CD14-positive monocyte (primary cell): ENCODE results near the gene DRC3. TPM values are rescaled to one million over a fixed set of nuclear protein-coding genes. Genes with fewer than 3 reads are reported as not detected.
A peak's percentile ranks its signal among the peaks of the same experiment; 100 is the strongest.

Experiments used
- DNase-seq, 3 donors: peaks; one replicate each; pipeline ENCODE4 v3.0.0-alpha.2; 2011 to 2022
- H2AFZ ChIP-seq: 2 replicates; pipeline ENCODE4 v1.6.0; 2012; ENCODE audit warnings: mild to moderate bottlenecking, low read depth, low read length, inconsistent platforms; ENCODE audit not compliant: insufficient read depth, poor library complexity, severe bottlenecking
- H3K27ac ChIP-seq, 2 donors: 1 replicate in 1 of 2; 2 replicates in 1 of 2; pipeline ENCODE4 v1.5.1; 2012 to 2013; ENCODE audit warnings: low read length in 2 of 2, control low read depth in 1 of 2, inconsistent platforms in 1 of 2, low read depth in 1 of 2, mild to moderate bottlenecking in 1 of 2
- H3K27me3 ChIP-seq, 2 donors: one replicate each; pipeline versions ENCODE4 v1.6.0 to v1.6.1; 2011 to 2013; ENCODE audit warnings: low read length in 2 of 2; ENCODE audit not compliant: control insufficient read depth in 2 of 2, insufficient read depth in 2 of 2
- H3K36me3 ChIP-seq, 2 donors: replicated peaks in 1 of 2; 1 replicate in 1 of 2; 2 replicates in 1 of 2; pipeline versions ENCODE4 v1.5.1 to v1.6.1; 2012 to 2013; ENCODE audit warnings: low read length in 2 of 2, control low read depth in 1 of 2, inconsistent platforms in 1 of 2, mild to moderate bottlenecking in 1 of 2; ENCODE audit not compliant: insufficient read depth in 2 of 2, control insufficient read depth in 1 of 2
- H3K4me1 ChIP-seq, 2 donors: 1 replicate in 1 of 2; 2 replicates in 1 of 2; pipeline versions ENCODE4 v1.5.1 to v1.6.1; 2012 to 2013; ENCODE audit warnings: low read length in 2 of 2, control low read depth in 1 of 2, inconsistent platforms in 1 of 2, mild to moderate bottlenecking in 1 of 2, moderate library complexity in 1 of 2; ENCODE audit not compliant: insufficient read depth in 2 of 2, control insufficient read depth in 1 of 2
- H3K4me2 ChIP-seq: replicated peaks from 2 replicates; pipeline ENCODE3; 2012; ENCODE audit warnings: low read length, moderate library complexity, mild to moderate bottlenecking; ENCODE audit not compliant: poor library complexity, severe bottlenecking; ENCODE audit errors: extremely low read depth
- H3K4me3 ChIP-seq, 3 experiments: fragments of 200-600 bp in 1 of 3; sonication (generic) in 1 of 3; replicated peaks in 1 of 3; 1 replicate in 2 of 3; 2 replicates in 1 of 3; pipeline ENCODE4 v1.5.1; 2011 to 2013; ENCODE audit warnings: low read length in 3 of 3, mild to moderate bottlenecking in 3 of 3, control low read depth in 2 of 3, low read depth in 2 of 3, inconsistent platforms in 1 of 3, moderate library complexity in 1 of 3
- H3K79me2 ChIP-seq: 2 replicates; pipeline ENCODE4 v1.6.0; 2012; ENCODE audit warnings: mild to moderate bottlenecking, control low read depth, inconsistent platforms, low read length, moderate library complexity; ENCODE audit not compliant: insufficient read depth
- H3K9ac ChIP-seq: 2 replicates; pipeline ENCODE4 v1.6.0; 2017; ENCODE audit warnings: low read length, mild to moderate bottlenecking; ENCODE audit not compliant: insufficient read depth, poor library complexity, severe bottlenecking
- H3K9me3 ChIP-seq, 2 donors: replicated peaks in 1 of 2; 1 replicate in 1 of 2; 2 replicates in 1 of 2; pipeline versions ENCODE4 v1.5.1 to v1.6.1; 2012 to 2013; ENCODE audit warnings: low read length in 2 of 2, control low read depth in 1 of 2; ENCODE audit not compliant: control insufficient read depth in 1 of 2, insufficient read depth in 1 of 2
- H4K20me1 ChIP-seq: 2 replicates; pipeline ENCODE4 v1.6.0; 2012; ENCODE audit warnings: mild to moderate bottlenecking, low read length, control low read depth, moderate library complexity; ENCODE audit not compliant: insufficient read depth
- H3K27ac Mint-ChIP-seq, 7 donors: one replicate each; pipeline ENCODE4 v1.8.0; 2020; ENCODE audit warnings: mild to moderate bottlenecking in 7 of 7, mixed read lengths in 7 of 7, moderate library complexity in 6 of 7, inconsistent platforms in 2 of 7
- H3K27me3 Mint-ChIP-seq, 3 donors: one replicate each; pipeline ENCODE4 v1.8.0; 2021 to 2022; ENCODE audit warnings: low read depth in 3 of 3, mild to moderate bottlenecking in 3 of 3, mixed read lengths in 3 of 3, moderate library complexity in 3 of 3, inconsistent platforms in 1 of 3
- H3K36me3 Mint-ChIP-seq, 2 donors: one replicate each; pipeline ENCODE4 v1.8.0; 2020; ENCODE audit warnings: mixed read lengths in 2 of 2, inconsistent platforms in 1 of 2, mild to moderate bottlenecking in 1 of 2
- H3K4me1 Mint-ChIP-seq: one replicate; pipeline ENCODE4 v1.8.0; 2020; ENCODE audit warnings: mild to moderate bottlenecking, mixed read lengths
- H3K4me3 Mint-ChIP-seq, 2 donors: one replicate each; pipeline ENCODE4 v1.8.0; 2020; ENCODE audit warnings: mild to moderate bottlenecking in 2 of 2, mixed read lengths in 2 of 2, moderate library complexity in 1 of 2
- H3K9me3 Mint-ChIP-seq, 7 donors: one replicate each; pipeline ENCODE4 v1.8.0; 2020 to 2022; ENCODE audit warnings: mixed read lengths in 7 of 7, mild to moderate bottlenecking in 6 of 7, moderate library complexity in 6 of 7, inconsistent platforms in 2 of 7
- CTCF ChIP-seq: fragments of 200-600 bp; IDR thresholded peaks from one replicate; pipeline ENCODE4 v1.8.0; 2022; ENCODE audit warnings: antibody characterized with exemption, mild to moderate bottlenecking
- WGBS: methylation state at CpG from one replicate; pipeline ENCODE4 v1.1.5; 2013; ENCODE audit warnings: missing lambda C conversion rate; ENCODE audit not compliant: insufficient coverage; 5-methylcytosine and 5-hydroxymethylcytosine counted together
- intact Hi-C, 2 donors: fragments of 100-400 bp; cut with micrococcal nuclease; formaldehyde crosslinking; loops; one replicate each; pipeline versions ENCODE4 v1.15.0 to v1.15.1; 2023
- polyA plus RNA-seq, 3 donors: library from polyadenylated mRNA; depleted of rRNA in 1 of 3; unstranded in 2 of 3; stranded (reverse) in 1 of 3; fragments of 300-500 nt in 2 of 3; fragments of >200 nt in 1 of 3; fragmentation: Illumina TruSeq in 2 of 3; gene quantifications; 1 replicate in 2 of 3; 2 replicates in 1 of 3; pipeline ENCODE4 v1.2.3, GENCODE V29; 2012 to 2021

The DRC3 gene
- polyA plus RNA-seq, 3 donors, result 0.23 to 0.58 (median 0.39) TPM

- no peak overlapping the region for H3K27ac Mint-ChIP-seq
- 100% methylated on average over 2 of the region's 4 CpGs for WGBS
- no peak overlapping the region for H3K4me3 Mint-ChIP-seq
- Histone ChIP-seq H3K4me3 (no peak overlapping the region), H3K36me3 (peaks cover 0 to 12% of the 10 kb centered on the region in 2 donors), H3K79me2 (peaks cover 42% of the 10 kb centered on the region), H2AFZ (no peak overlapping the region), H3K27me3 (no peaks in the 10 kb centered on the region), H3K9ac (no peak overlapping the region), H4K20me1 (peaks cover 10% of the 10 kb centered on the region), H3K27ac (no peak overlapping the region), H3K4me2 (no peak overlapping the region), H3K4me1 (peaks cover 3 to 17% of the 10 kb centered on the region in 2 donors), H3K9me3 (peaks cover 0 to 10% of the 10 kb centered on the region in 2 donors)
- peaks cover 0 to 11% (median 7%) of the 10 kb centered on the region in 7 donors for H3K9me3 Mint-ChIP-seq
- peaks cover 0 to 3% (median 0%) of the 10 kb centered on the region in 3 donors for H3K27me3 Mint-ChIP-seq
- peaks cover 17% of the 10 kb centered on the region for H3K4me1 Mint-ChIP-seq
- intact Hi-C loops, result no loop called here
- peaks cover 12 to 27% of the 10 kb centered on the region in 2 donors for H3K36me3 Mint-ChIP-seq
- no peak for TF ChIP-seq CTCF
- no peak for DNase-seq
Observed at GRCh38 chr17:17926036-17926435, 46.6 kb upstream of the DRC3 start.

DNA sequence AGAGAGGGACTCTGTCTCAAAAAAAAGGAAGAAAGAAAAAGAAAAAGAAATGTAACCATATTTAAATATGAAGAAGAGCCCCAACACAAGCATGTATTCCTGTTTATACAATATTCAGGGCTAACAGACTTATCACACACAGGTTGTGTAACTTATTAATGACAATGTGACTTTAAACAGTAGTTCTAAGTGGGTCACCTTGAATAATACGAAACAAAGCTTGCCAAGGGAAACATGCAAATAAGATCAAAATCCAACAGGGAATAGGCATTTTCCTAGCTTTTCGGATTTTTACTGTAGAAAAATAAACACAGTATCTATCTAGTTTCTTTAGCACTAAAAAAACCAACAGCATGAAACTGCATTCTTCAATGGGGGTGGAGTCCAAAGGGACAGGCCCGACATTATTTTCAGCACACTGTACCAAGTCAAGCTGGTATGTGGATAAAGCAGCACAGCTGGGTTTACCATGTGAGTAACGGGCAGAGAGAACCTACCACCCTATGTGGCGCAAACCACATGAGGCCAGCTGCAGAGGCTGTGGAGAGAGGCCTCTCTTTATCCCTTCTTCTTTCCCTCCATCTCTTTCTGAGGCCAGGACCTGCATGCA lies 45.7 kb upstream of the DRC3 start:
- TF ChIP-seq CTCF, result no peak
- intact Hi-C loops, result no loop called here
- Histone ChIP-seq H3K27ac (no peak overlapping the region), H3K9ac (no peak overlapping the region), H3K27me3 (no peaks in the 10 kb centered on the region), H2AFZ (no peak overlapping the region), H3K36me3 (peaks cover 0 to 12% of the 10 kb centered on the region in 2 donors), H3K4me3 (no peak overlapping the region), H4K20me1 (peaks cover 16% of the 10 kb centered on the region), H3K9me3 (peaks cover 0 to 10% of the 10 kb centered on the region in 2 donors), H3K4me1 (peaks cover 3 to 23% of the 10 kb centered on the region in 2 donors), H3K4me2 (no peak overlapping the region), H3K79me2 (peaks cover 45% of the 10 kb centered on the region)
- Mint-ChIP-seq H3K27me3 (peaks cover 0 to 4% (median 0%) of the 10 kb centered on the region in 3 donors), H3K9me3 (peaks cover 0 to 11% (median 7%) of the 10 kb centered on the region in 7 donors), H3K4me1 (peaks cover 15% of the 10 kb centered on the region), H3K4me3 (no peak overlapping the region), H3K27ac (peak overlapping the region in 1 of 7 donors; percentile 4), H3K36me3 (peaks cover 9 to 21% of the 10 kb centered on the region in 2 donors)
- no peak for DNase-seq
- 51% methylated on average over 4 of the region's 5 CpGs for WGBS
